NCI-H2107 treated with DMSO at 0.1 percent for 48 hours (cell line): Measurements from ENCODE around the gene TEC.
"Not testable (repeated sequence)": the region's sequence is repeated elsewhere in the genome, so short reads cannot be mapped to it uniquely, and the experiment has no call there.

ENCODE experiments used
- DNase-seq: peaks from one replicate; lab custom pipeline; 2025; ENCODE audit not compliant: unreplicated experiment; lab: John Stamatoyannopoulos, UW

Gene TEC

GRCh38 chr4:48196758-48197504 lies 72.7 kb downstream of the TEC start:
- no peak for DNase-seq

- DNase-seq = no peak
These were observed 73.8 kb downstream of the TEC start for GRCh38 chr4:48195853-48196252.

- no peak for DNase-seq
These were observed 74.3 kb downstream of the TEC start for GRCh38 chr4:48195374-48195773.

GRCh38 chr4:48194971-48195370 lies 74.7 kb downstream of the TEC start:
- DNase-seq = no peak

- no peak for DNase-seq
These were observed 75.6 kb downstream of the TEC start for GRCh38 chr4:48193921-48194468.

GRCh38 chr4:48193096-48193836 lies 76.4 kb downstream of the TEC start:
- no peak for DNase-seq

GRCh38 chr4:48191758-48192157 lies 77.9 kb downstream of the TEC start:
- no peak for DNase-seq

GRCh38 chr4:48190839-48191238 lies 78.8 kb downstream of the TEC start:
- no peak for DNase-seq

GRCh38 chr4:48189731-48190130 lies 79.9 kb downstream of the TEC start:
- DNase-seq = no peak

- DNase-seq = no peak
These were observed 81.2 kb downstream of the TEC start for GRCh38 chr4:48188390-48188789.

GRCh38 chr4:48187813-48188212 lies 81.8 kb downstream of the TEC start:
- no peak for DNase-seq

- not testable (repeated sequence) for DNase-seq
These were observed 82.6 kb downstream of the TEC start for GRCh38 chr4:48187066-48187465.

- DNase-seq = not testable (repeated sequence)
These were observed 83.2 kb downstream of the TEC start for GRCh38 chr4:48186394-48186793.

- DNase-seq = no peak
These were observed 84.8 kb downstream of the TEC start for GRCh38 chr4:48184882-48185281.

- DNase-seq = no peak
These were observed 89.4 kb downstream of the TEC start for GRCh38 chr4:48180234-48180633.

GRCh38 chr4:48178931-48179330 lies 90.7 kb downstream of the TEC start:
- DNase-seq = no peak

GRCh38 chr4:48175806-48176205 lies 93.8 kb downstream of the TEC start:
- DNase-seq = no peak

- no peak for DNase-seq
These were observed 94.3 kb downstream of the TEC start for GRCh38 chr4:48175328-48175727.

GRCh38 chr4:48173056-48173991 lies 96.3 kb downstream of the TEC start:
- no peak for DNase-seq

- DNase-seq = no peak
These were observed 97.0 kb downstream of the TEC start for GRCh38 chr4:48172651-48173050.

- no peak for DNase-seq
These were observed 100.0 kb downstream of the TEC start for GRCh38 chr4:48169636-48170035.
